OCI-LY3 (cell line): ENCODE results near the gene BANK1.

Experiments
- H2AFZ ChIP-seq: fragments of 200-600, 300-600 bp; shearing (Covaris generic); 2 replicates; pipeline ENCODE4 v1.6.0; 2014; ENCODE audit warnings: antibody characterized with exemption, low read depth, low read length
- H3K27ac ChIP-seq: fragments of 200-600, 300-600 bp; sonication (generic); 2 replicates; pipeline ENCODE4 v1.5.1; 2014; ENCODE audit warnings: mild to moderate bottlenecking, low read length, moderate library complexity, mixed read lengths
- H3K27me3 ChIP-seq: fragments of 200-600, 300-600 bp; sonication (generic); 2 replicates; pipeline ENCODE4 v1.6.1; 2014; ENCODE audit warnings: low read depth, low read length, mixed read lengths
- H3K36me3 ChIP-seq: fragments of 200-600, 300-600 bp; sonication (generic); replicated peaks from 2 replicates; pipeline ENCODE3; 2014; ENCODE audit warnings: low read depth, low read length, mixed read lengths
- H3K4me1 ChIP-seq: fragments of 300-600, 200-600 bp; sonication (generic); 2 replicates; pipeline ENCODE4 v1.6.1; 2014; ENCODE audit warnings: low read length, mixed read lengths
- H3K4me2 ChIP-seq: fragments of 200-600, 300-600 bp; sonication (generic); 2 replicates; pipeline ENCODE4 v1.6.1; 2014; ENCODE audit warnings: low read length, mixed read lengths
- H3K4me3 ChIP-seq: fragments of 300-600, 200-600 bp; sonication (generic); 2 replicates; pipeline ENCODE4 v1.5.1; 2014; ENCODE audit warnings: antibody characterized with exemption, mild to moderate bottlenecking, low read length, moderate library complexity
- H3K79me2 ChIP-seq: fragments of 300-600, 200-600 bp; shearing (Covaris generic); 2 replicates; pipeline ENCODE4 v1.6.1; 2014; ENCODE audit warnings: mild to moderate bottlenecking, low read length, mixed read lengths
- H3K9ac ChIP-seq: fragments of 300-600, 200-600 bp; shearing (Covaris generic); 2 replicates; pipeline ENCODE4 v1.6.0; 2014; ENCODE audit warnings: mild to moderate bottlenecking, low read length, moderate library complexity
- H3K9me3 ChIP-seq: fragments of 200-600, 300-600 bp; shearing (Covaris generic); 2 replicates; pipeline ENCODE4 v1.6.1; 2014; ENCODE audit warnings: low read length, mixed read lengths; ENCODE audit not compliant: insufficient read depth
- H4K20me1 ChIP-seq: fragments of 200-600, 300-600 bp; sonication (generic); 2 replicates; pipeline ENCODE4 v1.6.1; 2016; ENCODE audit warnings: low read length, mixed read lengths; ENCODE audit not compliant: insufficient read depth
- EZH2phosphoT487 ChIP-seq: fragments of 200-600 bp; shearing (Covaris generic); IDR thresholded peaks from 2 replicates; pipeline ENCODE4 v1.6.1; 2018; ENCODE audit warnings: antibody characterized with exemption, mixed run types, low read depth
- TF ChIP-seq, protein P1 (sequence below): fragments of 200-600, 300-600 bp; sonication (generic); IDR thresholded peaks from 2 replicates; pipeline ENCODE4 v1.5.1; 2014; ENCODE audit warnings: antibody characterized with exemption, low read length, low read depth

Gene BANK1

GRCh38 chr4:102089850-102090621 lies 299.5 kb downstream of the BANK1 start:
- H3K4me2 ChIP-seq: no peak overlapping the region
- no peaks in the 10 kb centered on the region for H3K4me1 ChIP-seq
- H3K36me3 ChIP-seq: no peaks in the 10 kb centered on the region
- H4K20me1 ChIP-seq: no peaks in the 10 kb centered on the region
- no peak overlapping the region for H3K4me3 ChIP-seq
- no peak overlapping the region for H3K27ac ChIP-seq
- no peaks in the 10 kb centered on the region for H3K27me3 ChIP-seq
- no peak overlapping the region for H2AFZ ChIP-seq
- no peaks in the 10 kb centered on the region for H3K79me2 ChIP-seq
- no peak overlapping the region for H3K9ac ChIP-seq
- H3K9me3 ChIP-seq: no peaks in the 10 kb centered on the region
- no peak for TF ChIP-seq EZH2phosphoT487
- TF ChIP-seq, protein P1, sequence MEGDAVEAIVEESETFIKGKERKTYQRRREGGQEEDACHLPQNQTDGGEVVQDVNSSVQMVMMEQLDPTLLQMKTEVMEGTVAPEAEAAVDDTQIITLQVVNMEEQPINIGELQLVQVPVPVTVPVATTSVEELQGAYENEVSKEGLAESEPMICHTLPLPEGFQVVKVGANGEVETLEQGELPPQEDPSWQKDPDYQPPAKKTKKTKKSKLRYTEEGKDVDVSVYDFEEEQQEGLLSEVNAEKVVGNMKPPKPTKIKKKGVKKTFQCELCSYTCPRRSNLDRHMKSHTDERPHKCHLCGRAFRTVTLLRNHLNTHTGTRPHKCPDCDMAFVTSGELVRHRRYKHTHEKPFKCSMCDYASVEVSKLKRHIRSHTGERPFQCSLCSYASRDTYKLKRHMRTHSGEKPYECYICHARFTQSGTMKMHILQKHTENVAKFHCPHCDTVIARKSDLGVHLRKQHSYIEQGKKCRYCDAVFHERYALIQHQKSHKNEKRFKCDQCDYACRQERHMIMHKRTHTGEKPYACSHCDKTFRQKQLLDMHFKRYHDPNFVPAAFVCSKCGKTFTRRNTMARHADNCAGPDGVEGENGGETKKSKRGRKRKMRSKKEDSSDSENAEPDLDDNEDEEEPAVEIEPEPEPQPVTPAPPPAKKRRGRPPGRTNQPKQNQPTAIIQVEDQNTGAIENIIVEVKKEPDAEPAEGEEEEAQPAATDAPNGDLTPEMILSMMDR: no peak

DNA sequence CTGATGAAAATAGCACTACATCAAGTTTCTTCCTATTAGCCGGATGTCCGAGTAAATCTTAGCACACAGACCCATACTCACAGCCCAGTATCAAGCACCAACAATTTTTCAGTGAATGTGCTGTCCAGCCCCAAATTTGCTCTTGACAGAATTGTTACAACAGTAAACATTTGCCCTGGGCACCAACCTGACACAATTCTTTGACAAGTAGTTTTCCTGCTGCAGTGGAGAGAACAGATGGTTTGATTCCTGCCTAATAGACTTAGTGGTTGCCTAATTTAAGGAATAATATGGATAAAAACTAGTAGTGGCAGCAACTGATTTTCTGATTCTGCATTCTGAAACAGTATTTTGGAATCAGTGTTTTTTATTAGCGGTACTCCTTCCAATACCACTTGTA lies 301.1 kb downstream of the BANK1 start:
- Histone ChIP-seq H3K9ac (no peak overlapping the region), H3K79me2 (no peaks in the 10 kb centered on the region), H3K27ac (no peak overlapping the region), H2AFZ (no peak overlapping the region), H3K9me3 (no peaks in the 10 kb centered on the region), H3K4me1 (no peaks in the 10 kb centered on the region), H3K4me3 (no peak overlapping the region), H4K20me1 (no peaks in the 10 kb centered on the region), H3K4me2 (no peak overlapping the region), H3K27me3 (no peaks in the 10 kb centered on the region), H3K36me3 (no peaks in the 10 kb centered on the region)
- TF ChIP-seq, protein P1: no peak
- TF ChIP-seq EZH2phosphoT487: no peak

DNA sequence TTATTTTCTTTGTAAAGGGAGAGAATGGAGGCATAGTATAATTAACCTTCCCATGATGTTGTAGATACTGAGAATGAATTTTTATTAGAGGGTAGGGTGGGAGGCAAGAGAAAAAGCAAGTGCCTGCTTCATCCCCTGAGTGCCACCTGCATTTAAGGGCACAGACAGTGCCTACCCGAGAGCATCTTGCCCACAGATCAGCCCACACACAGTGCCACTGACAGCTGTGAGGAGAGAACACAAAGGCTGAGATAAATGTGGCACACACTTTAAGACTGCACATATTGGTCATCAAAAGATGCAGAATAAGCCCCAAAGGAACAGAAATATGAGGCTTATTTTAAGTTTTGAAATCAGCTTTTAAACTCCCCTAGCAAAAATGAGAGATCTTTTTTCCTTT lies 304.0 kb downstream of the BANK1 start:
- Histone ChIP-seq H3K9ac (no peak overlapping the region), H3K27me3 (no peaks in the 10 kb centered on the region), H4K20me1 (no peaks in the 10 kb centered on the region), H3K79me2 (no peaks in the 10 kb centered on the region), H3K27ac (no peak overlapping the region), H3K9me3 (no peaks in the 10 kb centered on the region), H3K4me2 (no peak overlapping the region), H2AFZ (no peak overlapping the region), H3K4me1 (no peaks in the 10 kb centered on the region), H3K36me3 (no peaks in the 10 kb centered on the region), H3K4me3 (no peak overlapping the region)
- no peak for TF ChIP-seq EZH2phosphoT487
- TF ChIP-seq, protein P1: no peak

DNA sequence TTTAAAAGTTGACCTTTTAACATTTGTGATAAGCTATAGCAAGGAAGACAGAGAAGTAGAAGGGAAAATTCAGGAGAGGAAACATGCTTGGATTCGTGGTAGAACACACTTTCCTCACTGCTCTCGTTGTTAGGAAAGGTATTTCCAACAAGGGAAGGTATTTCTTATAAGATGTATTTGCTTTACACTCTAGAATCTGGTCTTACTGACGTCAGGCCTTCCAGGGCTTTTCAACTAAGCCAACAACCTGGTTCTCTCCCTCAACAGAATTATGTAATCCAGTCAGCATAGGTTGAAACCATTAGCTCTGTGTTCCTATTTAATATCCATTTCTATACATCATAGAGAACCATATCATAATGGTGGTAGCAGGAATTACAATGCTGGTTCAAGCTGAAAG lies 312.8 kb downstream of the BANK1 start:
- Histone ChIP-seq H3K27ac (no peak overlapping the region), H2AFZ (no peak overlapping the region), H3K36me3 (no peaks in the 10 kb centered on the region), H3K9ac (no peak overlapping the region), H3K4me2 (no peak overlapping the region), H3K4me1 (no peaks in the 10 kb centered on the region), H3K4me3 (no peak overlapping the region), H3K27me3 (no peaks in the 10 kb centered on the region), H3K9me3 (peaks cover 8% of the 10 kb centered on the region; the same call in 1 of the 2 replicates), H4K20me1 (no peaks in the 10 kb centered on the region), H3K79me2 (no peaks in the 10 kb centered on the region)
- TF ChIP-seq, protein P1: no peak
- TF ChIP-seq EZH2phosphoT487: no peak
